HCT116 (cell line): Measurements from ENCODE around the gene INF2. TPM values are rescaled to one million over a fixed set of nuclear protein-coding genes. Genes with fewer than 3 reads are reported as not detected.

ENCODE experiments used
- ATAC-seq: fragments of 200-7000 bp; cut with Tn5 transposase; 2 replicates; pipeline ENCODE4 v1.9.1; 2020; ENCODE audit warnings: mild to moderate bottlenecking, moderate library complexity
- BruUV-seq: library from RNA; stranded (reverse); fragments of 400-500 nt; replicated peaks from 2 replicates; lab custom pipeline; 2021; lab: Mats Ljungman, UMichigan
- CTCF ChIA-PET: fragments of 300-600 bp; sonication (Branson Sonifier 250); formaldehyde crosslinking; loops from one replicate; lab custom pipeline; 2021; ENCODE audit warnings: antibody characterized with exemption; lab: Charles Lee
- POLR2A ChIA-PET: fragments of 300-600, 350-600 bp; sonication (Branson Sonifier 250); formaldehyde crosslinking; loops from one replicate; lab custom pipeline; 2021; ENCODE audit warnings: antibody characterized with exemption; lab: Charles Lee
- RAD21 ChIA-PET, 2 experiments: fragments of 300-600 bp; sonication (Branson Sonifier 250); formaldehyde crosslinking; loops; one replicate each; lab custom pipeline; 2023; ENCODE audit warnings: low total read pairs in 2 of 2; ENCODE audit not compliant: uncharacterized antibody in 2 of 2, unreplicated experiment in 2 of 2, low non-redundant PET in 1 of 2; lab: Charles Lee
- DNase-seq: peaks from one replicate; pipeline ENCODE4 v3.0.0-alpha.2; 2010; ENCODE audit warnings: low read depth, low spot score
- H2AFZ ChIP-seq: fragments of 200-600 bp; shearing (Covaris generic), sonication (generic); 2 replicates; pipeline ENCODE4 v1.6.1; 2017; ENCODE audit warnings: low read depth, mixed run types, mixed read lengths, antibody characterized with exemption, low read length; ENCODE audit not compliant: poor library complexity, severe bottlenecking
- H3K27ac ChIP-seq: 2 replicates; pipeline ENCODE4 v1.5.1; 2012; ENCODE audit warnings: low read depth, low read length
- H3K27me3 ChIP-seq: fragments of 200-600 bp; sonication (generic); 2 replicates; pipeline ENCODE4 v1.6.1; 2016; ENCODE audit warnings: mixed run types, low read length, mixed read lengths; ENCODE audit not compliant: insufficient read depth
- H3K36me3 ChIP-seq, 2 experiments: fragments of 200-500 bp in 1 of 2; fragments of 200-600 bp in 1 of 2; sonication (Bioruptor generic) in 1 of 2; sonication (generic) in 1 of 2; 2 replicates each; pipeline versions ENCODE4 v1.5.1 to v1.6.1; 2014 to 2016; ENCODE audit warnings: low read length in 2 of 2, inconsistent platforms in 1 of 2, mixed read lengths in 1 of 2, mixed run types in 1 of 2; ENCODE audit not compliant: insufficient read depth in 2 of 2, control insufficient read depth in 1 of 2
- H3K4me1 ChIP-seq, 2 experiments: fragments of 200-600 bp in 1 of 2; sonication (generic) in 1 of 2; 2 replicates each; pipeline versions ENCODE4 v1.5.1 to v1.6.1; 2012 to 2017; ENCODE audit warnings: low read length in 2 of 2, inconsistent platforms in 1 of 2, mild to moderate bottlenecking in 1 of 2, mixed read lengths in 1 of 2, mixed run types in 1 of 2, moderate library complexity in 1 of 2; ENCODE audit not compliant: insufficient read depth in 2 of 2, control insufficient read depth in 1 of 2
- H3K4me2 ChIP-seq: fragments of 200-600 bp; sonication (generic); 2 replicates; pipeline ENCODE4 v1.6.1; 2017; ENCODE audit warnings: mixed run types, low read length, mixed read lengths
- H3K4me3 ChIP-seq, 2 experiments: fragments of 200-600 bp in 1 of 2; sonication (generic) in 1 of 2; replicated peaks in 1 of 2; 2 replicates each; pipeline ENCODE4 v1.5.1; 2011 to 2016; ENCODE audit warnings: low read length in 2 of 2, control low read depth in 1 of 2, low read depth in 1 of 2, mild to moderate bottlenecking in 1 of 2, mixed read lengths in 1 of 2, mixed run types in 1 of 2
- H3K79me2 ChIP-seq: fragments of 200-600 bp; sonication (generic); 2 replicates; pipeline ENCODE4 v1.6.1; 2017; ENCODE audit warnings: mild to moderate bottlenecking, mixed run types, low read length, moderate library complexity, mixed read lengths; ENCODE audit not compliant: insufficient read depth
- H3K9ac ChIP-seq: fragments of 200-600 bp; sonication (generic); 2 replicates; pipeline ENCODE4 v1.6.1; 2016; ENCODE audit warnings: low read length, mixed read lengths
- H3K9me2 ChIP-seq: fragments of 200-600 bp; sonication (generic), shearing (Covaris generic); 2 replicates; pipeline ENCODE4 v1.6.1; 2017; ENCODE audit warnings: mixed run types, mild to moderate bottlenecking, moderate library complexity; ENCODE audit not compliant: insufficient read depth
- H3K9me3 ChIP-seq, 2 experiments: fragments of 200-500 bp in 1 of 2; fragments of 200-600 bp in 1 of 2; sonication (Bioruptor generic) in 1 of 2; sonication (generic) in 1 of 2; 2 replicates each; pipeline ENCODE4 v1.6.1; 2014 to 2017; ENCODE audit warnings: low read length in 2 of 2, mixed read lengths in 2 of 2, inconsistent platforms in 1 of 2, low read depth in 1 of 2, mild to moderate bottlenecking in 1 of 2, mixed run types in 1 of 2, moderate library complexity in 1 of 2; ENCODE audit not compliant: control insufficient read depth in 1 of 2, insufficient read depth in 1 of 2
- H4K20me1 ChIP-seq: fragments of 200-600 bp; sonication (generic), shearing (Covaris generic); 2 replicates; pipeline ENCODE4 v1.6.1; 2017; ENCODE audit warnings: mixed run types, mild to moderate bottlenecking, moderate library complexity; ENCODE audit not compliant: insufficient read depth
- CBX3 ChIP-seq: IDR thresholded peaks from 2 replicates; pipeline ENCODE4 v1.6.1; 2012; ENCODE audit warnings: low read depth
- EGR1 ChIP-seq: IDR thresholded peaks from 2 replicates; pipeline ENCODE4 v1.6.1; 2012; ENCODE audit warnings: low read depth
- ELF1 ChIP-seq: IDR thresholded peaks from 2 replicates; pipeline ENCODE4 v1.6.1; 2012; ENCODE audit warnings: low read depth, borderline replicate concordance
- EZH2 ChIP-seq: fragments of 200-600 bp; sonication (generic); IDR thresholded peaks from 2 replicates; pipeline ENCODE4 v1.6.1; 2017; ENCODE audit warnings: antibody characterized with exemption, mixed run types
- EZH2phosphoT487 ChIP-seq: fragments of 200-600 bp; IDR thresholded peaks from 2 replicates; pipeline ENCODE4 v1.6.1; 2018; ENCODE audit warnings: antibody characterized with exemption, borderline replicate concordance
- FOSL1 ChIP-seq: IDR thresholded peaks from 2 replicates; pipeline ENCODE4 v1.6.1; 2012; ENCODE audit warnings: low read depth
- JUND ChIP-seq: IDR thresholded peaks from 2 replicates; pipeline ENCODE4 v1.6.1; 2012
- POLR2A ChIP-seq: IDR thresholded peaks from 2 replicates; pipeline ENCODE4 v1.7.0; 2011; ENCODE audit warnings: borderline replicate concordance; ENCODE audit not compliant: insufficient read depth, insufficient read length; ENCODE audit errors: extremely low read depth
- RAD21 ChIP-seq: IDR thresholded peaks from 2 replicates; pipeline ENCODE4 v1.6.1; 2012; ENCODE audit warnings: low read depth, mild to moderate bottlenecking
- SIN3A ChIP-seq: IDR thresholded peaks from 2 replicates; pipeline ENCODE4 v1.6.1; 2012; ENCODE audit warnings: low read depth
- SP1 ChIP-seq: IDR thresholded peaks from 2 replicates; pipeline ENCODE4 v1.6.1; 2012; ENCODE audit warnings: low read depth
- TCF7L2 ChIP-seq: IDR thresholded peaks from 2 replicates; pipeline ENCODE4 v1.7.0; 2011; ENCODE audit warnings: borderline replicate concordance, inconsistent platforms; ENCODE audit not compliant: insufficient read depth, insufficient read length; ENCODE audit errors: extremely low read depth
- YY1 ChIP-seq: IDR thresholded peaks from 2 replicates; pipeline ENCODE4 v1.6.1; 2011; ENCODE audit warnings: low read length, low read depth, moderate library complexity, mild to moderate bottlenecking; ENCODE audit not compliant: insufficient replicate concordance; ENCODE audit errors: extremely low read depth
- ZFX ChIP-seq: fragments of 450-650 bp; IDR thresholded peaks from 2 replicates; pipeline ENCODE4 v1.6.1; 2017
- ZNF274 ChIP-seq: fragments of 200-500 bp; sonication (Bioruptor generic); IDR thresholded peaks from 2 replicates; pipeline ENCODE4 v1.6.1; 2014; ENCODE audit warnings: mild to moderate bottlenecking, low read depth, low read length, inconsistent platforms
- intact Hi-C: fragments of 100-400 bp; cut with micrococcal nuclease; formaldehyde crosslinking; loops from 2 replicates; pipeline ENCODE4 v1.10.0; 2022
- total RNA-seq: library from RNA; stranded (reverse); gene quantifications from one replicate; pipeline ENCODE4 v1.2.1, GENCODE V29; 2021; ENCODE audit not compliant: unreplicated experiment
- TF ChIP-seq, protein P1 (sequence below): IDR thresholded peaks from 2 replicates; pipeline ENCODE4 v1.6.1; 2011; ENCODE audit warnings: mild to moderate bottlenecking, low read length, moderate library complexity; ENCODE audit not compliant: insufficient replicate concordance; ENCODE audit errors: extremely low read depth
- TF ChIP-seq, protein P2 (sequence below): IDR thresholded peaks from 2 replicates; pipeline ENCODE4 v1.6.1; 2012; ENCODE audit warnings: low read depth
- TF ChIP-seq, protein P3 (sequence below): IDR thresholded peaks from 2 replicates; pipeline ENCODE4 v1.6.1; 2012
- TF ChIP-seq, protein P4 (sequence below), 3 experiments: fragments of 200-600 bp in 1 of 3; sonication (generic) in 1 of 3; IDR thresholded peaks in 2 of 3; conservative IDR thresholded peaks in 1 of 3; 2 replicates each; pipeline ENCODE4 v1.5.1; 2012 to 2017; ENCODE audit warnings: low read depth in 2 of 3, low read length in 2 of 3, antibody characterized with exemption in 1 of 3, borderline replicate concordance in 1 of 3, control low read depth in 1 of 3, mild to moderate bottlenecking in 1 of 3, mixed read lengths in 1 of 3, mixed run types in 1 of 3, moderate library complexity in 1 of 3; ENCODE audit not compliant: insufficient read depth in 1 of 3

INF2 gene
- total RNA-seq, 1 experiment from 2014 or later: 95.8 TPM

DNA sequence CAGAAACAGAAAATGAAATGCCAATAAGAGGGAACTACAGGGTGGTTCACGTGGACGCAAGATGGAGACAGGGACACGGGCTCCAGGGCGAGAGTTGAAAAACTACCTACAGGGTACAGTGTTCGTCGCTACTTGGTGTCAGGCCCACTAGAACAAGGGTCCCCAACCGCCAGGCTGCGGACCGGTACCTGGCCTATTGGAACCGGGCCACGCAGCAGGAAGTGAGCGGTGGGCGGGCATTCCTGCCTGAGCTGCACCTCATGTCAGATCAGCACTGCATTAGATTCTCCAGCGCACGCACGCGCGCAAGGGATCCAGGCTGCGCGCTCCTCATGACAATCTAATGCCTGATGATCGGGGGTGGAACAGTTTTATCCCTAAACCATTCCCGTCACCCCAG, 14.8 kb downstream of the INF2 start:
- DNase-seq (no peak), ATAC-seq (no peak)
- H3K9me3 ChIP-seq: no peaks in the 10 kb centered on the region
- no peaks in the 10 kb centered on the region for H3K9me2 ChIP-seq
- ChIA-PET POLR2A (no interaction called here), RAD21 (no interaction called here), CTCF (no interaction called here)
- peaks cover 15 to 21% of the 10 kb centered on the region in 2 experiments; a peak in 3 of 4 replicates for H3K36me3 ChIP-seq
- peaks cover 0 to 10% of the 10 kb centered on the region in 2 experiments; a peak in 2 of 4 replicates for H3K4me1 ChIP-seq
- no peak overlapping the region for H3K4me2 ChIP-seq
- H2AFZ ChIP-seq: no peak overlapping the region
- no peak overlapping the region for H3K9ac ChIP-seq
- intact Hi-C loops: no loop called here
- no peaks in the 10 kb centered on the region for H3K27me3 ChIP-seq
- TF ChIP-seq ZNF274 (no peak), YY1 (no peak), ELF1 (no peak), SIN3A (no peak), EZH2phosphoT487 (no peak), JUND (no peak), EGR1 (no peak), FOSL1 (no peak), CBX3 (no peak), EZH2 (no peak), POLR2A (no peak), RAD21 (no peak), SP1 (no peak), ZFX (no peak), TCF7L2 (no peak)
- TF ChIP-seq, protein P1, sequence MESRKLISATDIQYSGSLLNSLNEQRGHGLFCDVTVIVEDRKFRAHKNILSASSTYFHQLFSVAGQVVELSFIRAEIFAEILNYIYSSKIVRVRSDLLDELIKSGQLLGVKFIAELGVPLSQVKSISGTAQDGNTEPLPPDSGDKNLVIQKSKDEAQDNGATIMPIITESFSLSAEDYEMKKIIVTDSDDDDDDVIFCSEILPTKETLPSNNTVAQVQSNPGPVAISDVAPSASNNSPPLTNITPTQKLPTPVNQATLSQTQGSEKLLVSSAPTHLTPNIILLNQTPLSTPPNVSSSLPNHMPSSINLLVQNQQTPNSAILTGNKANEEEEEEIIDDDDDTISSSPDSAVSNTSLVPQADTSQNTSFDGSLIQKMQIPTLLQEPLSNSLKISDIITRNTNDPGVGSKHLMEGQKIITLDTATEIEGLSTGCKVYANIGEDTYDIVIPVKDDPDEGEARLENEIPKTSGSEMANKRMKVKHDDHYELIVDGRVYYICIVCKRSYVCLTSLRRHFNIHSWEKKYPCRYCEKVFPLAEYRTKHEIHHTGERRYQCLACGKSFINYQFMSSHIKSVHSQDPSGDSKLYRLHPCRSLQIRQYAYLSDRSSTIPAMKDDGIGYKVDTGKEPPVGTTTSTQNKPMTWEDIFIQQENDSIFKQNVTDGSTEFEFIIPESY: no peak
- TF ChIP-seq, protein P2, sequence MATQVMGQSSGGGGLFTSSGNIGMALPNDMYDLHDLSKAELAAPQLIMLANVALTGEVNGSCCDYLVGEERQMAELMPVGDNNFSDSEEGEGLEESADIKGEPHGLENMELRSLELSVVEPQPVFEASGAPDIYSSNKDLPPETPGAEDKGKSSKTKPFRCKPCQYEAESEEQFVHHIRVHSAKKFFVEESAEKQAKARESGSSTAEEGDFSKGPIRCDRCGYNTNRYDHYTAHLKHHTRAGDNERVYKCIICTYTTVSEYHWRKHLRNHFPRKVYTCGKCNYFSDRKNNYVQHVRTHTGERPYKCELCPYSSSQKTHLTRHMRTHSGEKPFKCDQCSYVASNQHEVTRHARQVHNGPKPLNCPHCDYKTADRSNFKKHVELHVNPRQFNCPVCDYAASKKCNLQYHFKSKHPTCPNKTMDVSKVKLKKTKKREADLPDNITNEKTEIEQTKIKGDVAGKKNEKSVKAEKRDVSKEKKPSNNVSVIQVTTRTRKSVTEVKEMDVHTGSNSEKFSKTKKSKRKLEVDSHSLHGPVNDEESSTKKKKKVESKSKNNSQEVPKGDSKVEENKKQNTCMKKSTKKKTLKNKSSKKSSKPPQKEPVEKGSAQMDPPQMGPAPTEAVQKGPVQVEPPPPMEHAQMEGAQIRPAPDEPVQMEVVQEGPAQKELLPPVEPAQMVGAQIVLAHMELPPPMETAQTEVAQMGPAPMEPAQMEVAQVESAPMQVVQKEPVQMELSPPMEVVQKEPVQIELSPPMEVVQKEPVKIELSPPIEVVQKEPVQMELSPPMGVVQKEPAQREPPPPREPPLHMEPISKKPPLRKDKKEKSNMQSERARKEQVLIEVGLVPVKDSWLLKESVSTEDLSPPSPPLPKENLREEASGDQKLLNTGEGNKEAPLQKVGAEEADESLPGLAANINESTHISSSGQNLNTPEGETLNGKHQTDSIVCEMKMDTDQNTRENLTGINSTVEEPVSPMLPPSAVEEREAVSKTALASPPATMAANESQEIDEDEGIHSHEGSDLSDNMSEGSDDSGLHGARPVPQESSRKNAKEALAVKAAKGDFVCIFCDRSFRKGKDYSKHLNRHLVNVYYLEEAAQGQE: no peak
- TF ChIP-seq, protein P3, sequence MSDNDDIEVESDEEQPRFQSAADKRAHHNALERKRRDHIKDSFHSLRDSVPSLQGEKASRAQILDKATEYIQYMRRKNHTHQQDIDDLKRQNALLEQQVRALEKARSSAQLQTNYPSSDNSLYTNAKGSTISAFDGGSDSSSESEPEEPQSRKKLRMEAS: no peak
- TF ChIP-seq, protein P4, sequence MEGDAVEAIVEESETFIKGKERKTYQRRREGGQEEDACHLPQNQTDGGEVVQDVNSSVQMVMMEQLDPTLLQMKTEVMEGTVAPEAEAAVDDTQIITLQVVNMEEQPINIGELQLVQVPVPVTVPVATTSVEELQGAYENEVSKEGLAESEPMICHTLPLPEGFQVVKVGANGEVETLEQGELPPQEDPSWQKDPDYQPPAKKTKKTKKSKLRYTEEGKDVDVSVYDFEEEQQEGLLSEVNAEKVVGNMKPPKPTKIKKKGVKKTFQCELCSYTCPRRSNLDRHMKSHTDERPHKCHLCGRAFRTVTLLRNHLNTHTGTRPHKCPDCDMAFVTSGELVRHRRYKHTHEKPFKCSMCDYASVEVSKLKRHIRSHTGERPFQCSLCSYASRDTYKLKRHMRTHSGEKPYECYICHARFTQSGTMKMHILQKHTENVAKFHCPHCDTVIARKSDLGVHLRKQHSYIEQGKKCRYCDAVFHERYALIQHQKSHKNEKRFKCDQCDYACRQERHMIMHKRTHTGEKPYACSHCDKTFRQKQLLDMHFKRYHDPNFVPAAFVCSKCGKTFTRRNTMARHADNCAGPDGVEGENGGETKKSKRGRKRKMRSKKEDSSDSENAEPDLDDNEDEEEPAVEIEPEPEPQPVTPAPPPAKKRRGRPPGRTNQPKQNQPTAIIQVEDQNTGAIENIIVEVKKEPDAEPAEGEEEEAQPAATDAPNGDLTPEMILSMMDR (IDR thresholded peaks at IDR 0.05 in 2 of 3, conservative IDR thresholded peaks at IDR 0.05 in 1 of 3; ENCODE audit: borderline replicate concordance in 1 of 3, insufficient read depth in 1 of 3, low read depth in 2 of 3, low read length in 2 of 3): no peak
- H3K27ac ChIP-seq: no peak overlapping the region
- no peak overlapping the region for H3K4me3 ChIP-seq
- BruUV-seq: no TSS peak
- H4K20me1 ChIP-seq: no peaks in the 10 kb centered on the region
- H3K79me2 ChIP-seq: peaks cover 14% of the 10 kb centered on the region
